ENCODE data around the gene UBIAD1. TPM values are rescaled to one million over a fixed set of nuclear protein-coding genes. Genes with fewer than 3 reads are reported as not detected.

UBIAD1 gene
- total and polyA plus RNA-seq, 10 of the 15 experiments (the other 5 are each of a cell fraction or from before 2014, with no cell fraction given), result 4.5 to 23.8 (median 16.0) TPM

- no peak for TF ChIP-seq GATAD2B (conservative IDR thresholded peaks at IDR 0.05; ENCODE audit: low read depth)
Observed at GRCh38 chr1:11273595-11274234, 717 bp downstream of the UBIAD1 start (continued).

GRCh38 chr1:11279152-11279551 lies 6.2 kb downstream of the UBIAD1 start:
- peaks cover 0 to 6% of the 10 kb centered on the region in 2 experiments; a peak in 2 of 4 replicates for H3K36me3 ChIP-seq (ENCODE audit: control insufficient read depth in 2 of 2, insufficient read depth in 2 of 2, low read length in 1 of 2)
- TF ChIP-seq TCF3 (IDR thresholded peaks at IDR 0.05; ENCODE audit: borderline replicate concordance, insufficient read depth, low read depth, low read length) (no peak), SIX5 (IDR thresholded peaks at IDR 0.05; ENCODE audit: low read depth, low read length, severe bottlenecking) (no peak), ATF3 (IDR thresholded peaks at IDR 0.05; ENCODE audit: borderline replicate concordance, extremely low read depth, low read depth, low read length) (no peak), BCL3 (IDR thresholded peaks at IDR 0.05; ENCODE audit: borderline replicate concordance, insufficient read depth, low read depth, low read length, poor library complexity, severe bottlenecking) (no peak), CHD1 (IDR thresholded peaks at IDR 0.05; ENCODE audit: low read depth, low read length) (no peak), PAX8 (IDR thresholded peaks at IDR 0.05) (no peak), MEF2A (IDR thresholded peaks at IDR 0.05; ENCODE audit: insufficient read depth, low read depth, low read length) (no peak), EGR1 (IDR thresholded peaks at IDR 0.05; ENCODE audit: borderline replicate concordance in 1 of 2, low read depth in 2 of 2, low read length in 2 of 2) (no peak), TBL1XR1 (IDR thresholded peaks at IDR 0.05; ENCODE audit: low read depth, low read length) (no peak), STAT1 (conservative IDR thresholded peaks at IDR 0.05) (no peak), PAX5 (IDR thresholded peaks at IDR 0.05; ENCODE audit: borderline replicate concordance, low read depth, low read length) (no peak), ZNF274 (IDR thresholded peaks at IDR 0.05; ENCODE audit: insufficient read depth, insufficient read length) (no peak), IKZF2 (IDR thresholded peaks at IDR 0.05) (no peak), MYB (IDR thresholded peaks at IDR 0.05; ENCODE audit: borderline replicate concordance, low read depth, low read length) (no peak)
- SMC1A ChIA-PET (ENCODE audit: uncharacterized antibody, unreplicated experiment), result no interaction called here
- FAIRE-seq (no peak), DNase-seq (ENCODE audit: low read depth, low spot score) (no peak), ATAC-seq (no peak)
- intact Hi-C loops (cut with micrococcal nuclease; ENCODE audit: unreplicated experiment), result no loop called here
- no peaks in the 10 kb centered on the region for H4K20me1 ChIP-seq (ENCODE audit: control insufficient read depth, insufficient read depth)
- no peaks in the 10 kb centered on the region for H3K9me3 ChIP-seq (replicated peaks; ENCODE audit: control insufficient read depth, insufficient read depth, low read length)
- H3K79me2 ChIP-seq (ENCODE audit: control insufficient read depth, insufficient read depth, low read length), result peaks cover 48% of the 10 kb centered on the region
- H3K4me3 ChIP-seq, result no peak overlapping the region
- no peak overlapping the region for H3K27ac ChIP-seq (ENCODE audit: control insufficient read depth, insufficient read depth)
- CTCF ChIA-PET, result no interaction called here
- no peak overlapping the region for H2AFZ ChIP-seq (ENCODE audit: control insufficient read depth, low read depth, low read length)
- no TSS peak for BruUV-seq (replicated peaks)
- 96% methylated on average over 5 of the region's 5 CpGs for WGBS (ENCODE audit: insufficient coverage, insufficient replicate concordance, low lambda C conversion rate, missing lambda C conversion rate)
- RAD21 ChIA-PET (ENCODE audit: unreplicated experiment), result no interaction called here
- in situ Hi-C loops (cut with MboI), result no loop called here
- POLR2A ChIA-PET, result no interaction called here
- H3K4me1 ChIP-seq (ENCODE audit: control insufficient read depth, insufficient read depth, low read length), result peaks cover 17% of the 10 kb centered on the region
- H3K4me2 ChIP-seq (ENCODE audit: control insufficient read depth, insufficient read depth), result no peak overlapping the region
- H3K27me3 ChIP-seq (replicated peaks in 1 of 2; ENCODE audit: control insufficient read depth in 2 of 2, insufficient read depth in 2 of 2, low read length in 1 of 2), result no peaks in the 10 kb centered on the region
- no peak overlapping the region for H3K9ac ChIP-seq (ENCODE audit: control insufficient read depth, insufficient read depth, low read length)

All from GM12878 (cell line).